SK-N-SH (cell line): ENCODE measurements around the gene RNF212. TPM values are rescaled to one million over a fixed set of nuclear protein-coding genes. Genes with fewer than 3 reads are reported as not detected.

Experiments
- CTCF ChIA-PET: fragments of 300-600, 350-600 bp; formaldehyde crosslinking; extraction: SDS; loops from one replicate; lab custom pipeline; 2021; lab: Yijun Ruan, JAX
- POLR2A ChIA-PET: fragments of 350-600 bp; sonication (Branson Sonifier 250); formaldehyde crosslinking; extraction: SDS; loops from one replicate; lab custom pipeline; 2020; ENCODE audit warnings: antibody characterized with exemption, inconsistent platforms; lab: Yijun Ruan, JAX
- DNase-seq: peaks from one replicate; pipeline ENCODE4 v3.0.0; 2012
- H2AFZ ChIP-seq: fragments of 200-600 bp; sonication (generic); 2 replicates; pipeline ENCODE4 v1.8.1; 2016; ENCODE audit warnings: antibody characterized with exemption, mild to moderate bottlenecking, low read depth
- H3F3A ChIP-seq: fragments of 200-600 bp; sonication (generic); replicated peaks from 2 replicates; pipeline ENCODE3; 2016; ENCODE audit warnings: antibody characterized with exemption, mild to moderate bottlenecking; ENCODE audit not compliant: insufficient read depth
- H3K27ac ChIP-seq, 2 experiments: fragments of 200-500 bp in 1 of 2; fragments of 200-600 bp in 1 of 2; sonication (Bioruptor generic) in 1 of 2; sonication (generic), shearing (Covaris generic) in 1 of 2; 2 replicates each; pipeline versions ENCODE4 v1.5.1 to v1.6.1; 2014 to 2016; ENCODE audit warnings: low read depth in 2 of 2, inconsistent platforms in 1 of 2, low read length in 1 of 2, mild to moderate bottlenecking in 1 of 2, mixed read lengths in 1 of 2
- H3K27me3 ChIP-seq: fragments of 200-600 bp; sonication (generic), shearing (Covaris generic); 2 replicates; pipeline ENCODE4 v1.6.1; 2016; ENCODE audit warnings: mixed run types; ENCODE audit not compliant: insufficient read depth
- H3K36me3 ChIP-seq, 2 experiments: fragments of 200-500 bp in 1 of 2; fragments of 200-600 bp in 1 of 2; sonication (Bioruptor generic) in 1 of 2; sonication (generic) in 1 of 2; replicated peaks in 1 of 2; 2 replicates each; pipeline versions ENCODE3 to v1.5.1; 2014 to 2016; ENCODE audit warnings: low read length in 1 of 2, mild to moderate bottlenecking in 1 of 2; ENCODE audit not compliant: insufficient read depth in 2 of 2, control insufficient read depth in 1 of 2
- H3K4me1 ChIP-seq, 2 experiments: fragments of 200-500 bp in 1 of 2; fragments of 200-600 bp in 1 of 2; sonication (Bioruptor generic) in 1 of 2; sonication (generic), shearing (Covaris generic) in 1 of 2; 2 replicates each; pipeline versions ENCODE4 v1.5.1 to v1.6.1; 2014 to 2016; ENCODE audit warnings: low read depth in 1 of 2, low read length in 1 of 2, mixed run types in 1 of 2; ENCODE audit not compliant: insufficient read depth in 2 of 2, control insufficient read depth in 1 of 2
- H3K4me2 ChIP-seq: fragments of 200-600 bp; sonication (generic), shearing (Covaris generic); 2 replicates; pipeline ENCODE4 v1.6.1; 2017; ENCODE audit warnings: mixed run types
- H3K4me3 ChIP-seq, 2 experiments: fragments of 200-500 bp in 1 of 2; fragments of 200-600 bp in 1 of 2; sonication (Bioruptor generic) in 1 of 2; sonication (generic), shearing (Covaris generic) in 1 of 2; 2 replicates each; pipeline versions ENCODE4 v1.5.1 to v1.8.1; 2014 to 2016; ENCODE audit warnings: low read depth in 2 of 2, inconsistent platforms in 1 of 2, low read length in 1 of 2, mild to moderate bottlenecking in 1 of 2, mixed read lengths in 1 of 2, moderate library complexity in 1 of 2
- H3K79me2 ChIP-seq: fragments of 200-600 bp; sonication (generic); 2 replicates; pipeline ENCODE4 v1.8.1; 2017; ENCODE audit warnings: mild to moderate bottlenecking; ENCODE audit not compliant: insufficient read depth
- H3K9ac ChIP-seq: fragments of 200-600 bp; sonication (generic); 2 replicates; pipeline ENCODE4 v1.6.1; 2017; ENCODE audit warnings: mixed run types
- H3K9me2 ChIP-seq: fragments of 200-600 bp; sonication (generic); 2 replicates; pipeline ENCODE4 v1.6.1; 2017; ENCODE audit warnings: mixed run types
- H3K9me3 ChIP-seq: fragments of 200-600 bp; sonication (generic); 2 replicates; pipeline ENCODE4 v1.6.1; 2017; ENCODE audit warnings: mixed run types, mild to moderate bottlenecking, moderate library complexity
- H4K20me1 ChIP-seq: fragments of 200-600 bp; sonication (generic); 2 replicates; pipeline ENCODE4 v1.6.1; 2017; ENCODE audit warnings: mild to moderate bottlenecking, mixed run types; ENCODE audit not compliant: insufficient read depth
- FOXM1 ChIP-seq: IDR thresholded peaks from 2 replicates; pipeline ENCODE4 v1.4.0; 2012; ENCODE audit warnings: low read depth, mild to moderate bottlenecking
- GATA2 ChIP-seq: sonication (generic); formaldehyde crosslinking; IDR thresholded peaks from 2 replicates; pipeline ENCODE4 v1.5.0; 2020; ENCODE audit warnings: mild to moderate bottlenecking, missing genetic modification reagents
- MEF2A ChIP-seq: IDR thresholded peaks from 2 replicates; pipeline ENCODE4 v1.4.0; 2012; ENCODE audit warnings: low read depth, borderline replicate concordance
- NFIC ChIP-seq: IDR thresholded peaks from 2 replicates; pipeline ENCODE4 v1.4.0; 2012; ENCODE audit warnings: borderline replicate concordance
- NRF1 ChIP-seq: IDR thresholded peaks from 2 replicates; pipeline ENCODE4 v1.6.1; 2012; ENCODE audit warnings: low read depth, mild to moderate bottlenecking, low read length
- RAD21 ChIP-seq: IDR thresholded peaks from 2 replicates; pipeline ENCODE4 v1.6.1; 2012; ENCODE audit warnings: mild to moderate bottlenecking, low read length
- RCOR1 ChIP-seq: fragments of 150-350 bp; IDR thresholded peaks from 2 replicates; pipeline ENCODE4 v1.6.1; 2017; ENCODE audit warnings: antibody characterized with exemption, low read length
- RFX5 ChIP-seq: IDR thresholded peaks from 2 replicates; pipeline ENCODE4 v1.6.1; 2012; ENCODE audit warnings: mild to moderate bottlenecking, improper control_type of control experiment, low read length
- RXRA ChIP-seq: IDR thresholded peaks from 2 replicates; pipeline ENCODE4 v1.4.0; 2012; ENCODE audit warnings: low read depth, mild to moderate bottlenecking, borderline replicate concordance
- TAF1 ChIP-seq: IDR thresholded peaks from 2 replicates; pipeline ENCODE4 v1.6.1; 2012; ENCODE audit warnings: low read depth, mild to moderate bottlenecking, low read length, moderate library complexity, borderline replicate concordance
- TEAD4 ChIP-seq: IDR thresholded peaks from 2 replicates; pipeline ENCODE4 v1.4.0; 2012; ENCODE audit warnings: mild to moderate bottlenecking, borderline replicate concordance; ENCODE audit not compliant: insufficient read depth
- YY1 ChIP-seq: IDR thresholded peaks from 2 replicates; pipeline ENCODE4 v1.4.0; 2012; ENCODE audit warnings: low read depth, mild to moderate bottlenecking
- WGBS: methylation state at CpG from one replicate; pipeline ENCODE4 v1.1.6; 2017; ENCODE audit warnings: low lambda C conversion rate; 5-methylcytosine and 5-hydroxymethylcytosine counted together
- polyA plus RNA-seq, 3 experiments: library from polyadenylated mRNA; depleted of rRNA; stranded (reverse); fragments of >200 nt; gene quantifications; 2 replicates each; pipeline ENCODE4 v1.2.3, GENCODE V29; 2012
- TF ChIP-seq, protein P1 (sequence below): fragments of 150-350 bp; IDR thresholded peaks from 2 replicates; pipeline ENCODE4 v1.6.1; 2016; ENCODE audit warnings: mild to moderate bottlenecking, low read depth, low read length
- TF ChIP-seq, protein P2 (sequence below): IDR thresholded peaks from 2 replicates; pipeline ENCODE4 v1.4.0; 2012; ENCODE audit warnings: low read depth, borderline replicate concordance
- TF ChIP-seq, protein P3 (sequence below): fragments of 200-600 bp; sonication (generic); IDR thresholded peaks from 2 replicates; pipeline ENCODE4 v1.6.1; 2017; ENCODE audit warnings: antibody characterized with exemption, mild to moderate bottlenecking, moderate library complexity
- TF ChIP-seq, protein P4 (sequence below): IDR thresholded peaks from 2 replicates; pipeline ENCODE4 v1.4.0; 2012; ENCODE audit warnings: low read depth, borderline replicate concordance
- TF ChIP-seq, protein P5 (sequence below): fragments of 150-350 bp; IDR thresholded peaks from 2 replicates; pipeline ENCODE4 v1.6.1; 2017; ENCODE audit warnings: antibody characterized with exemption, low read length, low read depth, borderline replicate concordance
- TF ChIP-seq, protein P6 (sequence below): IDR thresholded peaks from 2 replicates; pipeline ENCODE4; 2012
- TF ChIP-seq, protein P7 (sequence below): IDR thresholded peaks from 2 replicates; pipeline ENCODE4 v1.4.0; 2012; ENCODE audit warnings: low read depth

RNF212 gene
- polyA plus RNA-seq, 1 of the 3 experiments (the other 2 are of a cell fraction) = 7.0 TPM

DNA sequence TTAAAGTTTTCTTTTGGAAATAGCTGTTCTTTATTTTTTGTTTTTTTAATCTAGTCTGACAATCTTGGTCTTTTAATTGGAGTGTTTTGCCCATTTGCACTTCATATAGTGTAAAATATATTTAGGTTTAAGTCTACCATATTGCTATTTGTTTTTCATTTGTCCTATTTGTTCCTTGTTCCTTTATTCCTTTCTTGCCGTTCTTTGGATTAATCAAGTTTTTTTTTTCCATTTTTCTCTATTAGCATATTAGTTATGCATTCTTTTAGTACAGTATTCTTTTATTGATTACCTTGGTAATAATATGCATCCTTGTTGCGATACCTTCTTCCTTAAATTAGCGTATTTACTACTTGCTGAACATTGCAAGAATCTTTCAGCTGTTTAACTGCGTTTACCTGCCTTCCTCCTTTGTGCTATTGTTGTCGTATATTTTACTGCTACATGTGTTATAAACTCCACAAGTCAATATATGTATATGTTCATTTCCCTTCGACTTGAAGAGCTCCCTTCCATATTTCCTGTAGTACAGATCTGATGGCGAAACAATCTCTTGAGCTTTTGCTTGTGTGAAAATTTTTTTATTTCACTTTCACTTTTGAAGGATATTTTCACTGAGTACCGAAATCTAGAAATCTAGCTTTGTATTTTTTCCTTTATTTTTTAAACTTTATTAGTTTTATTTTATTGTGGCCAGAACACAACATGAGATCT lies 23.9 kb upstream of the RNF212 start:
- no peaks in the 10 kb centered on the region for H3F3A ChIP-seq
- no peaks in the 10 kb centered on the region for H3K36me3 ChIP-seq
- H3K27ac ChIP-seq = no peak overlapping the region
- H3K9me3 ChIP-seq = no peaks in the 10 kb centered on the region
- H3K4me2 ChIP-seq = peak overlapping the region; percentile 52
- POLR2A ChIA-PET = no interaction called here
- CTCF ChIA-PET = interaction anchor here (1.0 to 1.5 kb wide), 6 partner anchors 30 to 376 kb away, joined by 3 to 8 read pairs (median 3); no protein-coding TSS in a partner anchor
- 0 out of 2 replicates have a peak overlapping the region, but pooled peaks have one; percentile 31 for H2AFZ ChIP-seq
- H3K9ac ChIP-seq = no peak overlapping the region
- H4K20me1 ChIP-seq = no peaks in the 10 kb centered on the region
- no peak overlapping the region for H3K4me3 ChIP-seq
- no peaks in the 10 kb centered on the region for H3K9me2 ChIP-seq
- peaks cover 0 to 2% of the 10 kb centered on the region in 2 experiments; a peak in 1 of 4 replicates for H3K4me1 ChIP-seq
- H3K79me2 ChIP-seq = no peaks in the 10 kb centered on the region
- no peak for TF ChIP-seq TAF1
- no peak for TF ChIP-seq FOXM1
- TF ChIP-seq NFIC = no peak
- TF ChIP-seq, protein P1, sequence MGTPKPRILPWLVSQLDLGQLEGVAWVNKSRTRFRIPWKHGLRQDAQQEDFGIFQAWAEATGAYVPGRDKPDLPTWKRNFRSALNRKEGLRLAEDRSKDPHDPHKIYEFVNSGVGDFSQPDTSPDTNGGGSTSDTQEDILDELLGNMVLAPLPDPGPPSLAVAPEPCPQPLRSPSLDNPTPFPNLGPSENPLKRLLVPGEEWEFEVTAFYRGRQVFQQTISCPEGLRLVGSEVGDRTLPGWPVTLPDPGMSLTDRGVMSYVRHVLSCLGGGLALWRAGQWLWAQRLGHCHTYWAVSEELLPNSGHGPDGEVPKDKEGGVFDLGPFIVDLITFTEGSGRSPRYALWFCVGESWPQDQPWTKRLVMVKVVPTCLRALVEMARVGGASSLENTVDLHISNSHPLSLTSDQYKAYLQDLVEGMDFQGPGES = no peak
- TF ChIP-seq, protein P2, sequence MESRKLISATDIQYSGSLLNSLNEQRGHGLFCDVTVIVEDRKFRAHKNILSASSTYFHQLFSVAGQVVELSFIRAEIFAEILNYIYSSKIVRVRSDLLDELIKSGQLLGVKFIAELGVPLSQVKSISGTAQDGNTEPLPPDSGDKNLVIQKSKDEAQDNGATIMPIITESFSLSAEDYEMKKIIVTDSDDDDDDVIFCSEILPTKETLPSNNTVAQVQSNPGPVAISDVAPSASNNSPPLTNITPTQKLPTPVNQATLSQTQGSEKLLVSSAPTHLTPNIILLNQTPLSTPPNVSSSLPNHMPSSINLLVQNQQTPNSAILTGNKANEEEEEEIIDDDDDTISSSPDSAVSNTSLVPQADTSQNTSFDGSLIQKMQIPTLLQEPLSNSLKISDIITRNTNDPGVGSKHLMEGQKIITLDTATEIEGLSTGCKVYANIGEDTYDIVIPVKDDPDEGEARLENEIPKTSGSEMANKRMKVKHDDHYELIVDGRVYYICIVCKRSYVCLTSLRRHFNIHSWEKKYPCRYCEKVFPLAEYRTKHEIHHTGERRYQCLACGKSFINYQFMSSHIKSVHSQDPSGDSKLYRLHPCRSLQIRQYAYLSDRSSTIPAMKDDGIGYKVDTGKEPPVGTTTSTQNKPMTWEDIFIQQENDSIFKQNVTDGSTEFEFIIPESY = no peak
- no peak for TF ChIP-seq RXRA
- TF ChIP-seq RFX5 = no peak
- TF ChIP-seq, protein P3, sequence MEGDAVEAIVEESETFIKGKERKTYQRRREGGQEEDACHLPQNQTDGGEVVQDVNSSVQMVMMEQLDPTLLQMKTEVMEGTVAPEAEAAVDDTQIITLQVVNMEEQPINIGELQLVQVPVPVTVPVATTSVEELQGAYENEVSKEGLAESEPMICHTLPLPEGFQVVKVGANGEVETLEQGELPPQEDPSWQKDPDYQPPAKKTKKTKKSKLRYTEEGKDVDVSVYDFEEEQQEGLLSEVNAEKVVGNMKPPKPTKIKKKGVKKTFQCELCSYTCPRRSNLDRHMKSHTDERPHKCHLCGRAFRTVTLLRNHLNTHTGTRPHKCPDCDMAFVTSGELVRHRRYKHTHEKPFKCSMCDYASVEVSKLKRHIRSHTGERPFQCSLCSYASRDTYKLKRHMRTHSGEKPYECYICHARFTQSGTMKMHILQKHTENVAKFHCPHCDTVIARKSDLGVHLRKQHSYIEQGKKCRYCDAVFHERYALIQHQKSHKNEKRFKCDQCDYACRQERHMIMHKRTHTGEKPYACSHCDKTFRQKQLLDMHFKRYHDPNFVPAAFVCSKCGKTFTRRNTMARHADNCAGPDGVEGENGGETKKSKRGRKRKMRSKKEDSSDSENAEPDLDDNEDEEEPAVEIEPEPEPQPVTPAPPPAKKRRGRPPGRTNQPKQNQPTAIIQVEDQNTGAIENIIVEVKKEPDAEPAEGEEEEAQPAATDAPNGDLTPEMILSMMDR = no peak
- no peak for TF ChIP-seq GATA2 (CRISPR knock-in tag)
- no peak for TF ChIP-seq YY1
- TF ChIP-seq, protein P4, sequence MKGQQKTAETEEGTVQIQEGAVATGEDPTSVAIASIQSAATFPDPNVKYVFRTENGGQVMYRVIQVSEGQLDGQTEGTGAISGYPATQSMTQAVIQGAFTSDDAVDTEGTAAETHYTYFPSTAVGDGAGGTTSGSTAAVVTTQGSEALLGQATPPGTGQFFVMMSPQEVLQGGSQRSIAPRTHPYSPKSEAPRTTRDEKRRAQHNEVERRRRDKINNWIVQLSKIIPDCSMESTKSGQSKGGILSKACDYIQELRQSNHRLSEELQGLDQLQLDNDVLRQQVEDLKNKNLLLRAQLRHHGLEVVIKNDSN = no peak
- TF ChIP-seq, protein P5, sequence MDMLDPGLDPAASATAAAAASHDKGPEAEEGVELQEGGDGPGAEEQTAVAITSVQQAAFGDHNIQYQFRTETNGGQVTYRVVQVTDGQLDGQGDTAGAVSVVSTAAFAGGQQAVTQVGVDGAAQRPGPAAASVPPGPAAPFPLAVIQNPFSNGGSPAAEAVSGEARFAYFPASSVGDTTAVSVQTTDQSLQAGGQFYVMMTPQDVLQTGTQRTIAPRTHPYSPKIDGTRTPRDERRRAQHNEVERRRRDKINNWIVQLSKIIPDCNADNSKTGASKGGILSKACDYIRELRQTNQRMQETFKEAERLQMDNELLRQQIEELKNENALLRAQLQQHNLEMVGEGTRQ = no peak
- no peak for TF ChIP-seq RAD21
- no peak for TF ChIP-seq NRF1
- TF ChIP-seq, protein P6, sequence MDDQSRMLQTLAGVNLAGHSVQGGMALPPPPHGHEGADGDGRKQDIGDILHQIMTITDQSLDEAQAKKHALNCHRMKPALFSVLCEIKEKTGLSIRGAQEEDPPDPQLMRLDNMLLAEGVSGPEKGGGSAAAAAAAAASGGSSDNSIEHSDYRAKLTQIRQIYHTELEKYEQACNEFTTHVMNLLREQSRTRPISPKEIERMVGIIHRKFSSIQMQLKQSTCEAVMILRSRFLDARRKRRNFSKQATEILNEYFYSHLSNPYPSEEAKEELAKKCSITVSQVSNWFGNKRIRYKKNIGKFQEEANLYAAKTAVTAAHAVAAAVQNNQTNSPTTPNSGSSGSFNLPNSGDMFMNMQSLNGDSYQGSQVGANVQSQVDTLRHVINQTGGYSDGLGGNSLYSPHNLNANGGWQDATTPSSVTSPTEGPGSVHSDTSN = no peak
- TF ChIP-seq, protein P7, sequence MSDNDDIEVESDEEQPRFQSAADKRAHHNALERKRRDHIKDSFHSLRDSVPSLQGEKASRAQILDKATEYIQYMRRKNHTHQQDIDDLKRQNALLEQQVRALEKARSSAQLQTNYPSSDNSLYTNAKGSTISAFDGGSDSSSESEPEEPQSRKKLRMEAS = no peak
- no peak for TF ChIP-seq RCOR1
- no peak for TF ChIP-seq MEF2A
- no peak for TF ChIP-seq TEAD4
- WGBS = 79% methylated on average over 8 of the region's 8 CpGs
- DNase-seq = no peak
- H3K27me3 ChIP-seq = peaks cover 18% of the 10 kb centered on the region; the same call in 1 of the 2 replicates
